Adipose tissue (tissue), 3 donors: ENCODE data around the gene ST6GALNAC3. TPM values are rescaled to one million over a fixed set of nuclear protein-coding genes. Genes with fewer than 3 reads are reported as not detected.

Source experiments
- H3K27ac ChIP-seq: one replicate; pipeline ENCODE4 v1.5.1; 2013; ENCODE audit warnings: low read depth, low read length
- WGBS, 3 donors: extraction: QIAGEN DNeasy Blood & Tissue Kit; methylation state at CpG; one replicate each; pipeline ENCODE4 v1.1.7; 2013; 5-methylcytosine and 5-hydroxymethylcytosine counted together
- polyA plus RNA-seq, 3 donors: library from polyadenylated mRNA; stranded (reverse); fragments of 200-250 nt; gene quantifications; one replicate each; pipeline ENCODE4 v1.2.3, GENCODE V29; 2013
- donor health status: healthy with polysubstance abuse.
- donor health status: Bipolar disorder and iron deficiency.
- donor health status: healthy.

ST6GALNAC3 gene
- polyA plus RNA-seq, 3 donors, result 1.1 to 8.8 (median 3.3) TPM

- 89 to 90% (median 89%) methylated on average over 4 of the region's 4 CpGs for WGBS, 3 donors
These were observed 85.7 kb downstream of the ST6GALNAC3 start for GRCh38 chr1:76160225-76160624.

DNA sequence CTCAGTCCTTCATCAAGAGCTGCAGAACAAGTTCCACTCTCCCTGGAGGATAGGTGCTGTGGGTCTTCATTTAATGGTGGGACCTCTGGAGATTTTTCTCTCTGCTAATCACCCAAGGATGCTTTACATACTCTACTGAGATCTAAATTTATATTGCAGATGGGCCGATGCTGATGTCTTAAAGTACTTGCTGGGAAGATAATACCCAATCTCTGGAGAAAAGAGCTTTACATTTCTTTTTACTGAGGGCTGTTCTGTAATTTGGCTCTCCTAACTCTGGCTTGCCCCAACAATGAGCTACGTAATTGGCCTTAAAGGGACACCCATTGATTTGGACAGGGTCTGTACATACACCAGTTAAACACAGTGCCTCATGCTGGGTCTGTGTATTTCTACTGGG is 86.9 kb downstream of the ST6GALNAC3 start:
- no peak overlapping the region for H3K27ac ChIP-seq
- WGBS, 3 donors, result 83 to 93% (median 92%) methylated on average over 2 of the region's 2 CpGs

More at GRCh38 chr1:76160225-76160624, 85.7 kb downstream of the ST6GALNAC3 start:
- no peak overlapping the region for H3K27ac ChIP-seq

GRCh38 chr1:76162254-76162653 is 87.7 kb downstream of the ST6GALNAC3 start:
- WGBS, 3 donors, result 40 to 94% (median 93%) methylated on average over 5 of the region's 5 CpGs

GRCh38 chr1:76164165-76164564 is 89.6 kb downstream of the ST6GALNAC3 start:
- no peak overlapping the region for H3K27ac ChIP-seq

More at GRCh38 chr1:76162254-76162653, 87.7 kb downstream of the ST6GALNAC3 start:
- no peak overlapping the region for H3K27ac ChIP-seq

DNA sequence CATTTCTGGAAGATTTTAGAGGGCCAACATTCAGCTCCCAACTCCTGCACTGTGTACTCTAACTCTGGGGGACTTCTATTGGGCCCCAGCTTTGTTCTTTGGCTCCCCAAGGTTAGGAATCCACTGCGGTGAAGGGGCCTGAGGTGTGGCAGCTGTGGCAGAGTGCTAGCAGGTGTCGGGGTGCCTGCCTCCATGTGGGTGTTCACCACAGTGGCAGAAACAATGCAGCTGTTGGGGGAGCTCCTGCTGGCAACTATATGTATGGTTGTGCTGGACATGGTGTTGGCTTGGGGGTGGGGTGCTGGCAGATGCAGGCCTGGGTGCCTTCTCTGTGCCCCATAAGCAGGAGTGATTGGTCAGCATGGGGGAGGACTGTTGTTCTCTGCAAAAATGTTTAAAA is 95.5 kb downstream of the ST6GALNAC3 start:
- 90 to 95% (median 92%) methylated on average over 2 of the region's 2 CpGs for WGBS, 3 donors
- H3K27ac ChIP-seq, result no peak overlapping the region

DNA sequence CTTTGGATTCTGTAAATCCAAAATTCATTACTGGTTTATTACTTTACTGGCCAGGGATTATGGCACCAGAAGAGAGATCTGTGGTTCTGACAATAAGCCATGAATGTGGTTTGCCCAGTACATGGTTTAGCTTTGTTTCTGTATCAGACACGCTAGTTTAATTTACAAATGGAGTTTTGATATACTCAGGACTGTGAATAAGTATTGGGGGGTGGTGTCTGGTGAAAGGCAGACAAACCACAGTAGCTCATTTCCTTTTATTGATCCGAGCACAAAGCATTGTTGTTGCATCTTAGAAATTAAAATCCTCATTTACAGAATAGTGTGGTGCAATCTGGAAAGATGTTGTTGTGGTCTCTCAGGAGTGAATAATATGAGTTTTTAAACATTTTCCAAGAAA is 96.0 kb downstream of the ST6GALNAC3 start:
- H3K27ac ChIP-seq, result no peak overlapping the region

DNA sequence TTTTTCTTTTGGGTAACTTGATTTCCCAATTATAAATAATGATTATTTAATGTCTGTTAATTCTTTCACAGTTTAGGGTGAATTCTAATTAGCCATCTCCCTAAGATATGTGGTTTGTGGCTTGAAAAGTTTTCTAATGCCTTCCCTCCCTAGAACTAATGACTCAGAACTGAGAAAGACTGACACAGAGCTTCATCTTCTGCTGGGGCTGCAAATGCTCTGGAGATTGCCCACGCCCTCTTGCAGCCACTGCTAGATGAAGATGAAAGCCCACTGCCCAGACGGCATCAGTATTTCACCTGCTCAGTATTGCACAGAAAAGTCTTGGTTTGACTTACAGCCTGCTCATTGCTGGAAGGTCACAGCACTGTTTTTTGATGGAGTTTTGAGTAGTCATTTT is 101.5 kb downstream of the ST6GALNAC3 start:
- 60 to 82% (median 77%) methylated on average over 2 of the region's 2 CpGs for WGBS, 3 donors
- H3K27ac ChIP-seq, result no peak overlapping the region

More for the DNA sequence above, 96.0 kb downstream of the ST6GALNAC3 start:
- WGBS, 3 donors, result 65 to 82% (median 69%) methylated on average over 2 of the region's 2 CpGs

DNA sequence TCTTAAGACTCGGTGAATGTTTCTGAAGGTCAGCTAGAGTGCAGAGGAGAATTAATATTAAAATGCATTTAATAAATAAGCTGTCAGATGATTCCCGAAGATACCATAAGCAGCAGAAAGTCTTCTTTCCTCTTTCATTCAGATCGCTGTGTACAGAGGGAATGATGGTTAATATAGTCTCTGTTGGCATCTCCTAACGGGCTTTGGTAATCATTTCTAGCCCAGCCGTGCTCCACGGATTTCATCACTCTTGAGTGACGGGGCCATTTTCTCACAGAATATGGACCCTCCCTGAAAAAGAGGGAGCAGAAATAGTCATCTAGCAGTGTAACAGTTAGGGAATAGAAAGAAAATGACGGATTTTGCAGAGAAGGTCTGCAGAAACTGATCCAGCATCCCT is 103.1 kb downstream of the ST6GALNAC3 start:
- H3K27ac ChIP-seq, result no peak overlapping the region
- WGBS, 3 donors, result 54 to 88% (median 87%) methylated on average over 8 of the region's 8 CpGs

GRCh38 chr1:76179219-76179698 is 104.7 kb downstream of the ST6GALNAC3 start:
- H3K27ac ChIP-seq, result no peak overlapping the region

- 76 to 91% (median 83%) methylated on average over 5 of the region's 5 CpGs for WGBS, 3 donors
These were observed 110.7 kb downstream of the ST6GALNAC3 start for GRCh38 chr1:76185207-76185606.

GRCh38 chr1:76186554-76187170 is 112.1 kb downstream of the ST6GALNAC3 start:
- WGBS, 3 donors, result 69 to 84% (median 79%) methylated on average over 6 of the region's 6 CpGs
- H3K27ac ChIP-seq, result no peak overlapping the region

More at GRCh38 chr1:76185207-76185606, 110.7 kb downstream of the ST6GALNAC3 start:
- H3K27ac ChIP-seq, result no peak overlapping the region

GRCh38 chr1:76187436-76187835 is 112.9 kb downstream of the ST6GALNAC3 start:
- WGBS, 3 donors, result 73 to 95% (median 92%) methylated on average over 3 of the region's 3 CpGs
- no peak overlapping the region for H3K27ac ChIP-seq

GRCh38 chr1:76189310-76189709 is 114.8 kb downstream of the ST6GALNAC3 start:
- H3K27ac ChIP-seq, result no peak overlapping the region
- WGBS, 3 donors, result 71 to 91% (median 71%) methylated on average over 2 of the region's 2 CpGs

DNA sequence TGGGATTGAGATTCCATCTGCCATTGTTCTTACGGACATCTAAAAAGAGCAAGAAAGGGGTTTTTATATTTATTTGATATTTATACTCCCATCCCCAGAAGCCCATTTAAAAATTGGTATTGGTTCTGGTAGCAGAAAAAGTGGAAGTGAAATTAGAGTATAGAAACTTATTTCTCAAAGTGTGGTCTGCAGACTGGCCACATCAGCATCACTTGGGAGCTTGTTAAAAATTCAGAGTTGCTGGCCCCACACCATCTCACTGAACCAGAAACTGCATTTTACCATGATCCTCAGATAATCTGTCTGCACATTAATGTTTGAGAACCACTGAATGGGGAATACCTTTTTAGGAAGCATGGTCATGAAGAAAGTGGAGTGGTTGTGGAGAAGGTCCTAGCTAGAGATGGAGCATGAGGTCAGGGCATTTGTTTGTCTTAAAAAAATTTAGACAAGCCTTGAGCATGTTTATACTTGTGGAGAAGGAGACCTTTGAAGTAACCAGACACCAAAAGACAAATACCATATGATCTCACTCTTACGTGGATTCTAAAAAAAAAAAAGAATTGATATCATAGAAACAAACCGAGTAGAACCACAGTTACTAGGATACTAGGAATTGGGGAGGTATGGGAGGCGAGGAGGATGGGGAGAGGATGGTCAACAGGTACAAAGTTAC is 116.3 kb downstream of the ST6GALNAC3 start:
- H3K27ac ChIP-seq, result no peak overlapping the region
- 83 to 92% (median 85%) methylated on average over 4 of the region's 4 CpGs for WGBS, 3 donors

DNA sequence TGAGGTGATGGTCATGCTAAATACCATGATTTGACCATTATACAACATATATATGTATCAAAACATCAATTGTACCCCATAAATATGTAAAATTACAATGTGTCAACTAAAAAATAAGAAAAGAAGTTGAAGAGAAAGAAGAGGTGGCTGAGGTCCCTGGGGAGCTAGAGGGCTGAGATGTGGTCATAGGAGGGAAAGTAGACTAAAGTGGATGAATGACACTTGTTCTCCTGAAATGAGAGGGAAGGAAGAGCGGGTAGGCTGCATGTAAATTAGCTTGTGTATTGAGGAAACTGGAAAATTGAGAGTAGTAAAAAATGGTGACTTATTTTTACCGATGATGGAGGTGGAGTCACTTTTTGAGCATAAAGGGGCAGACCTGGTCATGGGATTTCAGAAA is 117.0 kb downstream of the ST6GALNAC3 start:
- no peak overlapping the region for H3K27ac ChIP-seq
- 93 to 96% (median 94%) methylated on average over 2 of the region's 2 CpGs for WGBS, 3 donors

- WGBS, 3 donors, result 92 to 97% (median 95%) methylated on average over 2 of the region's 2 CpGs
- H3K27ac ChIP-seq, result no peak overlapping the region
These were observed 123.9 kb downstream of the ST6GALNAC3 start for GRCh38 chr1:76198452-76198851.

GRCh38 chr1:76202670-76203069 is 128.1 kb downstream of the ST6GALNAC3 start:
- WGBS, 3 donors, result 72 to 81% (median 77%) methylated on average over 2 of the region's 2 CpGs
- no peak overlapping the region for H3K27ac ChIP-seq

DNA sequence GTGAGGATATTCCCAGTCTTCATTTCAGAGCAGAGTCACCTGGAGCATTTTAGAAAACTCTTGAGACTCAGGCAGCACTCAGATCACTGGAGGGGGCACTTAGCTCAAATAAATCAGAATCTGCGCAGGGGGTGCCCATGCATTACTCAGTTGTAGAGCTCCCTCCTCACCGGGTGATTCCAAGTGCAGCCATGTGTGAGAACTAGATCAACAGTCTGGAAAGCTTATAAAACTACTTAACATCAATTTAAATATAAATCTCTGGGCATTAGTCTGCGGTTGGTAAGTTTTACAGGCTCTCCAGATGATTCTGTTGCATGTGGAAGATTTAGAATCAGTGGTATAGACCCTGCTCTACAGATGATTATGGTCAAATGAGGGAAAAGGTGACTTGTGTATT is 128.6 kb downstream of the ST6GALNAC3 start:
- 81 to 89% (median 82%) methylated on average over 3 of the region's 3 CpGs for WGBS, 3 donors

DNA sequence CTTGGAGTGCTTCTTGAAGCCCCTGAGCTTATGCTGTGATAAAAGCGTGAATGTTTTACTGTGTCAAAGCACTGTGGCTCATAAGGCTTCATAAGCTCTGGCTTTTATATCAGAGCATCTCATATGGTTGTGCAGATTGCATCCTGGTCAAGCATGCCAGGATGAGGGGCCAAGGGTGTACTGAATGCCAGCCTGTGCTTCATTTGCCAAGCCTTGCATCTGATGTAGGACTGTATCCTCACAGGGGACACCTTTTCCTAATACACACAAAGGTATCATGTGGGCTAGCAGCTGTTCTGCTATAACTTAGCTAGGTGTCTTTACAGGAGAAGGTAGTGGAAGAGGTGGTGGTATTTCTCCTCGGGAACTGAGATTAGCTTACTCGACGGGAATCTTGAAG is 134.7 kb downstream of the ST6GALNAC3 start:
- WGBS, 3 donors, result 92 to 96% (median 96%) methylated on average over 4 of the region's 4 CpGs
- H3K27ac ChIP-seq, result no peak overlapping the region

More for the DNA sequence above, 128.6 kb downstream of the ST6GALNAC3 start:
- no peak overlapping the region for H3K27ac ChIP-seq

GRCh38 chr1:76209648-76210047 is 135.1 kb downstream of the ST6GALNAC3 start:
- WGBS, 3 donors, result 48 to 70% (median 62%) methylated on average over 3 of the region's 3 CpGs
- no peak overlapping the region for H3K27ac ChIP-seq
